NT2/D1 (cell line): Measurements from ENCODE around the gene GALNT9.

ENCODE experiments used
- DNase-seq: peaks from one replicate; pipeline ENCODE4 v3.0.0-alpha.2; 2011; ENCODE audit warnings: low read depth, low spot score
- H3K27me3 ChIP-seq: 2 replicates; pipeline ENCODE4 v1.6.0; 2011; ENCODE audit warnings: mild to moderate bottlenecking; ENCODE audit not compliant: insufficient read length, insufficient read depth
- H3K36me3 ChIP-seq: 2 replicates; pipeline ENCODE4 v1.6.1; 2011; ENCODE audit warnings: mild to moderate bottlenecking, low read length, mixed read lengths; ENCODE audit not compliant: insufficient read depth, insufficient read length
- H3K4me1 ChIP-seq: 2 replicates; pipeline ENCODE4 v1.5.1; 2011; ENCODE audit not compliant: insufficient read depth, insufficient read length
- H3K4me3 ChIP-seq: 2 replicates; pipeline ENCODE4 v1.5.1; 2011; ENCODE audit warnings: low read depth; ENCODE audit not compliant: insufficient read length
- H3K9ac ChIP-seq: 2 replicates; pipeline ENCODE4 v1.6.0; 2011; ENCODE audit warnings: low read depth; ENCODE audit not compliant: insufficient read length
- H3K9me3 ChIP-seq: 2 replicates; pipeline ENCODE4 v1.5.1; 2011; ENCODE audit warnings: mild to moderate bottlenecking, low read length; ENCODE audit not compliant: insufficient read depth
- SUZ12 ChIP-seq: IDR thresholded peaks from 2 replicates; pipeline ENCODE4 v1.6.1; 2011; ENCODE audit not compliant: insufficient read length, insufficient read depth; ENCODE audit errors: extremely low read depth
- YY1 ChIP-seq: IDR thresholded peaks from 2 replicates; pipeline ENCODE4 v1.6.1; 2011; ENCODE audit not compliant: insufficient read length, insufficient read depth
- ZNF274 ChIP-seq: IDR thresholded peaks from 2 replicates; pipeline ENCODE4 v1.6.1; 2011; ENCODE audit warnings: mild to moderate bottlenecking, low read depth, low read length

The GALNT9 gene

DNA sequence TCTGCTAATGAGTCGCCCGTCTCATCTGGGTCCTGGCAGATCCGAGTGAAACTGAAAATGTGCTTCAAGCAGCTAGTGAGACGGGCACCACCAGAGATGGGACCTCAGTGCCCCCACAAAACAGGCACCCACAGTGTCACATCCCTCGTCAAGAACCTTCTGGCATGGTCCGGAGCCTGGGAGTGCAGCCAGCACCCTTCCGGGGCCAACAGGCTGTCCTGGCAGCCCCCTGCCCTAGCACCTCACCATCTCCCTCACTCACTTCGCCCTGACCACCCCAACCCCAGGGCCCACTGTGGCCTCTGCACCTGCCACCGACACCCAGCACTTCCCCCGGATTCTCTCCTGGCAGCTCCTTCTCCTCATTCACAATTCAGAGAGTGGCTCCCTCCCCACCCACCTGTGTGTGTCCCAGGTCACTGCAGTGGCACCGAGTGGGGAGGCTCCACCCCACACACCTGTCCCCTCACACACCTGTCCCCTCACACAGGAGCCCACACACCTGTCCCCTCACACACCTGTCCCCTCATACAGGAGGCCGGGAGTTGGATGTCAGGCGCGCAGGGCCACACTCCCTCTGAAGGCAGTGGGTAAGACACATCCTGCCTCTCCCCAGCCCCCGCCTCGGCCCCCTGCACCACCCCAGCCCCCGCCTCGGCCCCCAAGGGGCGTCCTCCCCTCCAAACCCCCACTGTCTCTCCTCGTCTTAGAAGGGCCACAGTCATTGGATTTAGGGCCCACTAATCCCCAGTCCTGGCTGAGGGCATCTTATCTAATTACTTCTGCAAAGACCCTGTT lies 7.9 kb downstream of the GALNT9 start:
- Histone ChIP-seq H3K9ac (no peak overlapping the region), H3K36me3 (no peaks in the 10 kb centered on the region), H3K9me3 (no peaks in the 10 kb centered on the region), H3K4me3 (no peak overlapping the region), H3K27me3 (peaks cover 89% of the 10 kb centered on the region), H3K4me1 (peaks cover 11% of the 10 kb centered on the region)
- TF ChIP-seq YY1 (no peak), SUZ12 (no peak), ZNF274 (no peak)
- DNase-seq: no peak

DNA sequence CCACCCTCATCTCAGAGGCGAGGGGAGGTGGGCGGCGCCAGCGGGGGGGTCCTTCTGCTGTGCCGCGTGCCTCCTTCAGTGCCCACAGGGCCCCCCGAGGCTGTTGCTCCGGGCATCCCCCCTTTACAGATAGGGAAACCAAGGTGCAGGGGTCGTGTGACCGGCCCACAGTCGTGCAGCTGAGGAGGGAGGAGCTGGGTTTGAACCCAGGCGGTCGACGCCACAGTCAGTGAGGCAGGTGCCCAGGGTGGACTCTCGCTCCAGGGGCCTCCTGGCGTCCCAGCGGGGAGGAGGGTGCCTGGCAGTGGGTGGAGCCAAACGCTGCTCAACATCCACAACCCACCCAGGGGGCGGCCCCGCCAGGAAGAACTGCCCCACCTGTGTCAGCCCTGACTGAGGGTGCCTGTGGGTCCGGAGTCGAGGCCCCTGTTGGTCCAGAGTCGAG lies 8.6 kb downstream of the GALNT9 start:
- Histone ChIP-seq H3K27me3 (peaks cover 89% of the 10 kb centered on the region), H3K4me3 (no peak overlapping the region), H3K9ac (no peak overlapping the region), H3K36me3 (no peaks in the 10 kb centered on the region), H3K4me1 (peaks cover 11% of the 10 kb centered on the region), H3K9me3 (no peaks in the 10 kb centered on the region)
- TF ChIP-seq ZNF274 (no peak), SUZ12 (no peak), YY1 (no peak)
- DNase-seq: no peak

DNA sequence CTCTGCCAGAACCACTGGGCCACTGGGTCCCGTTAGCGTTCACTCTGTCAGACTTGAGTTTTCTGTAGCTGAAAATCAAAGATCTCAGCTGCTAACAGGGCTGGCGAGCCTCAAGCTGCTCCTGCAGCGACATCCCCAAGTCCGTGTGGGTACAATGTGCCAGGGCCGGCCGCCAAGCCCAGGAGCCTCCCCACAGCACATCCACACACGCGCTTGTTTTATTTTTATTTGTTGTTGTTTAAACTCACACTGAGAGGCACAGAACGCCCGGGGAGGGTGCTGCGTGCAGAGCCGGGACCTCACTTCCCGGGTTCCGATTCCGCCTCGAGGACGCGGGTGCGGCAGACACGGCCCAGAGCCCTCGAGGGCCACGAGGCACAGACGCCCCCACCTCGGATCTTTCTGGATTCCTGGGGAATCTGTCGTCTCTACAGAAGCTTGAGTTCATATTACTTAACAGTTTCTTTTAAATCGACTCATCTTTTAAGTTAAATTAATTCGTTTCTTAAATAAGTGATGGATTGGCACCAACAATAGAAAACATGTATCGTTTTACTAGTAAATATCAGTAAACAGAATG lies 9.3 kb downstream of the GALNT9 start:
- TF ChIP-seq YY1 (no peak), ZNF274 (no peak), SUZ12 (no peak)
- DNase-seq: no peak
- no peak overlapping the region for H3K4me3 ChIP-seq
- H3K9me3 ChIP-seq: no peaks in the 10 kb centered on the region
- H3K4me1 ChIP-seq: peaks cover 11% of the 10 kb centered on the region
- H3K27me3 ChIP-seq: peaks cover 89% of the 10 kb centered on the region
- no peak overlapping the region for H3K9ac ChIP-seq
- no peaks in the 10 kb centered on the region for H3K36me3 ChIP-seq

DNA sequence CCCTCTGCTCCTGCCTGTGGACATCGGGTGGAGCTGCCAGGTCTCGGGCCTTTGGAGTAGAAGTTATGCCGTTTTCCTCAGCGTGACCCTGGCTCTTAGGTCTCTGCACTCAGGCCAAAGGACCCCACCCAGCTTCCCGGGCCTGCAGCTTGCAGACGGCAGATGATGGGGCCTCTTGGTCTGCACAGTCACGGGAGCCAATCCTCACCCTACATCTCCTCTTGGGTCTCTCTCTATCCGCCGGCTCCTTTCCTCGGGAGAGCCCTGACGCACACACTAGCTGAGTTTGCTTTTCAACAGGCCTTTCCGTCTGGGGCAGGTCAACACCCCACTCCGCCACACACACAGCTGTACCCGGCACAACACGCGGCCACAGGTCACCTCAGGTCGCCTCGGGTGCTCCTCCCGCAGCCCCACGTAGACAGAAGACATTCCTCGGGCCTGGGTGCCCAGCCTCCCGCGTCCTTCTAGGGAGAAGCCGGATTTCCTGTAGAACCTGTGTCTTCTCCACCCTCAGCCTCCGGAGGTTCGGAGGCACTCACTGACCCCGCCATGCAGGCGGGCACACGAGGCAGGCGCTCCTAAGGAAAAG lies 9.9 kb downstream of the GALNT9 start:
- Histone ChIP-seq H3K9ac (no peak overlapping the region), H3K4me3 (no peak overlapping the region), H3K4me1 (peaks cover 11% of the 10 kb centered on the region), H3K36me3 (no peaks in the 10 kb centered on the region), H3K9me3 (no peaks in the 10 kb centered on the region), H3K27me3 (peaks cover 89% of the 10 kb centered on the region)
- no peak for TF ChIP-seq ZNF274
- no peak for TF ChIP-seq YY1
- no peak for TF ChIP-seq SUZ12
- DNase-seq: no peak

DNA sequence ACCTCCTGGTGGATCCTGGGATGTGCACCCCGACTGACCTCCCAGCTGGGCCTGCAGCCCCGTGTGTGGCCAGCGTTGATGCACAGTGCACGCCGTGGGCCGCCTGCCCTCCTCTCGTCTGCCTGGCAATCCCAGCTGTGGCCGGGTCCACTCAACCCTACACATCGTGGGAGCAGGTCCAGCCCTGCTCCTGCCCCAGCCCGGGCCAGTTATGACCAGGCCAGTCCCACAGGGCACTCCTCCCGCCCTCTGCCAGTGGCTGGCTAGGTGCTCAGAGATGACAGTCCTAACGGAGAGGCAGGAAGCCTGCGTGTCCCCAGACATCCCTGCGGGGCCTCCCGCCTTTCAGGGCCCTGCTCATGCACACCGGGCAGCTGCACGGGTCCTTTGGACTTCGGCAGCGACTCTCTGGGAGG lies 10.8 kb downstream of the GALNT9 start:
- no peak for DNase-seq
- no peaks in the 10 kb centered on the region for H3K9me3 ChIP-seq
- no peak overlapping the region for H3K4me3 ChIP-seq
- no peaks in the 10 kb centered on the region for H3K36me3 ChIP-seq
- TF ChIP-seq SUZ12 (no peak), YY1 (no peak), ZNF274 (no peak)
- no peak overlapping the region for H3K9ac ChIP-seq
- peaks cover 11% of the 10 kb centered on the region for H3K4me1 ChIP-seq
- H3K27me3 ChIP-seq: peaks cover 85% of the 10 kb centered on the region

DNA sequence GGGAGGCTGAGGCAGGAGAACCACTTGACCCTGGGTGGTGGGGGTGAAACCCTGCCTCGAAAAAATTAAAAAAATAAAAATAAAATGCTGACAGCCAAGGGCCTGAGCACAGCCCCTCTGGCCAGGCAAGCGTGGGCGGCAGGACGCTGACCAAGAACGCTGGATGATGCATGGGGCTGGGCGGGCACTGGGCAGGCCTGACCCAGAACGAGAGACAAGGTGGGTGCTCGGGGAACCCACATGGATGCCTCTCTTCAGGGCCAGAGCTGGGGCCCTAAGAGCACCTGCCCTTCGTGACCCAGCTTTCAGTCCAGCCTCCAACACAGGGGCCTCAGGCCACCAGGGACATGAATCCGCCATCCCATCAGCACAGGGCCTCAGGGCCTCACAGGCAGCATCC lies 11.3 kb downstream of the GALNT9 start:
- H3K27me3 ChIP-seq: peaks cover 80% of the 10 kb centered on the region
- H3K9me3 ChIP-seq: no peaks in the 10 kb centered on the region
- TF ChIP-seq SUZ12: no peak
- TF ChIP-seq YY1: no peak
- no peak for TF ChIP-seq ZNF274
- H3K9ac ChIP-seq: no peak overlapping the region
- H3K36me3 ChIP-seq: no peaks in the 10 kb centered on the region
- no peak for DNase-seq
- H3K4me3 ChIP-seq: no peak overlapping the region
- H3K4me1 ChIP-seq: peaks cover 7% of the 10 kb centered on the region

DNA sequence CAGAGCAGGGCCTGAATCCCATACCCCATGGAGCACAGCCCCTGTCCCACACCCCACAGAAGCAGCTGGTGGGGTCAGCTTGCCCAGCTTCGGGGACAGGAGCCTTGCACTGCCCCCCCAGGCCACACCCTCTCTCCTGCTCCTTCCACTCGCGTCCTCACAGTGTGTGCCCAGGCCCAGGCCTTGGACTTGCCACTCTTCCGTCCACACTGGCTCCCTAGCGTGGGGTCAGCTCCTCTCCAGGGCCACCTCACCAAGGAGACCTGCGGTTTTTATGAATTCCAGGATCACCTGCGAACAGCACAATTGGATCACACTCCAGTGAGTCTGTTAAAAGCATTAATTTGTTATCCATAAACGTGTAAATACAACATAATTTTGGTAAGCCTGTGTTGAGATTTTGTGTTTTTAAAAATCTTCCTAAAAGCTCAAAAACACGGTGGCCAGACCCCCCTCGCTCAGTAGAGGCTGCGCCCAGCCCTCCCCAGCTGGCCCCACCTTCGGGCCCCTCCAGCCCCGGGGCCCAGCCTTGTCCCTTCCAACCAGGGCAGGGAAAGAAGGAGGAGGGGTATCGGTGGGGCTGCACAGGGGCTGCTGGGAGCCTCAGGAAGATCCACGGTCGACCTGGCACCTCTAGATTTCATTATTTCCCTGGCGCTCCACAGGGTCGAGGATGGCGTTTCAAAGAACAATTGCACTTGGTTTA lies 12.0 kb downstream of the GALNT9 start:
- H3K9me3 ChIP-seq: peaks cover 4% of the 10 kb centered on the region; the same call in 1 of the 2 replicates
- no peak overlapping the region for H3K4me3 ChIP-seq
- no peaks in the 10 kb centered on the region for H3K36me3 ChIP-seq
- H3K9ac ChIP-seq: no peak overlapping the region
- H3K4me1 ChIP-seq: peaks cover 6% of the 10 kb centered on the region
- H3K27me3 ChIP-seq: peaks cover 79% of the 10 kb centered on the region
- TF ChIP-seq YY1 (no peak), ZNF274 (no peak), SUZ12 (no peak)
- no peak for DNase-seq
